NCI-H1930 (cell line): Measurements from ENCODE around the gene KIAA1549.
A peak's percentile ranks its signal among the peaks of the same experiment; 100 is the strongest.

Experiments
- DNase-seq, 2 experiments: peaks; one replicate each; lab custom pipeline; 2025; lab: John Stamatoyannopoulos, UW

Gene KIAA1549

GRCh38 chr7:138907201-138907847 lies 73.9 kb downstream of the KIAA1549 start:
- DNase-seq, result no peak

DNA sequence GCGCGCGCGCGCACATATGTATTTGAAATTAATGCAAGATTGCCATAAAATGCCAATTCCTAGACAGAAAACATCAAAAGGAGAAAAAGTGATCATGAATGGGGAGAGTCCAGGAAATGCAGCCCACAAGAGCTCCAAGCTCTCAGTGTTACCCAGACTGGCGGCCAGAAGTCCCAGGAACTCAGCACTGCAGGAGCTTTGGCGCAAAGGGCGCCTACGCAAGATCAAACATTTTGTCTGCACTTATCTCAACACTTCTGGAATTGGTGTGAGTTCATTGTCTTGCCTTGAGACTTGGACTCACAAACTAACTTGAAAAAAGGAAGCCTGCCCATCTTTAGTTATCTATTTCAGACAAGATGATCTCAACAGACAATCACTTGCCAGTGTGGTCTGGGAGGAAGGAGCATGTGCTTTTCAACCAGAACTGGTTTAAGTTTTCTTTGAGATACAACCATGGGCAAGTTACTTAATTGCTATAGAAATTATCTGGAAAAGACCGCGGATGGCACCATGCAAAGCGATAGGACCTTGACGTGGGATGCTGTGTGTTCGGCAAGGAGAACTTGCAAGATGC lies 77.2 kb downstream of the KIAA1549 start:
- no peak for DNase-seq

DNA sequence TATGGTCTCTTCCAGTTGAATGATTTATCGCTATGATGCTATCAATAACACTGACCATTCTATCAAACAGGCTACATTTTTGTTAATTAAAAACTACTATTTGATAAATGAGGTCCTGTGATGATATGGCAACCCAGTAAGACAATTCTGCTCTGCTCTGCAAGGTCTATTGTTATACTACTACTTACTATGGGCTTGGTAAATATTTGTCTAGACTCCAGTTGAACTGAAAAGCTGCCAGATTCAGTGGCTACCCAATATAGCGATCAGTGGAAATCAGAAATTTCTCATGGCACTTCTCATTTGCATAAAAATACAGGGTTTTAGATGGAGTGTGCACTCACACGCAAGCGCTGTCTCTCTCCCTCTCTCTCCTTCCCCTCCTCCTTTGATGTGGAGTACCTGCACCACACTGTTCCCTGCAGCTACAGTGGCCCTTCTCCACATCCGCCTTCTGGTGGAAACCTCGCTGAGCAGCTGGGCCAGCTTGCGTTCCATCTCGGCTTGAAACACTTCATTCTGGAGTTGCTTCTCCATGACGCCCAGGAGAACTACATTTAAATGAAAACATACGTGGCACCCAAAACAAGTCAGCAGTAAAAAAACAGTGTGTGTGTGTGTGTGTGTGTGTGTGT lies 77.9 kb downstream of the KIAA1549 start:
- DNase-seq, result no peak

DNA sequence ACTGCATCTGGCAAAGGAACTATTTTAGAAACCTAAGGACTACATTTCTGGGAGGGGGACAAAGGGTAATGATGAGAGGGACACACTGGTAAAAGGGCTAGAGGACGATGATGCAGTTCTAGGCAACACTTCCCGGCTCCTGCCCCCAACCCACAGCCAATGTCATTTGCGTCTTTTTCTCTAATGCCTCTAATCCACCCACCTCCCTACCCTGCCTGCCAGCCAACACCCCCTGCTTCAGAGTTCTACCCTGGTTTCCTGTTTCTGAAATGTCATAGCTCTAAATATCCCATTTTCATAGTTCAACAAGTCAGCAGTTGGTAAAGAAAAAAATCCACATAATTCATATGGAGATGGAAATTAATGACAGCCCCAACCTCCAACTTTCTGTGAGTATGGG lies 79.0 kb downstream of the KIAA1549 start:
- no peak for DNase-seq

DNA sequence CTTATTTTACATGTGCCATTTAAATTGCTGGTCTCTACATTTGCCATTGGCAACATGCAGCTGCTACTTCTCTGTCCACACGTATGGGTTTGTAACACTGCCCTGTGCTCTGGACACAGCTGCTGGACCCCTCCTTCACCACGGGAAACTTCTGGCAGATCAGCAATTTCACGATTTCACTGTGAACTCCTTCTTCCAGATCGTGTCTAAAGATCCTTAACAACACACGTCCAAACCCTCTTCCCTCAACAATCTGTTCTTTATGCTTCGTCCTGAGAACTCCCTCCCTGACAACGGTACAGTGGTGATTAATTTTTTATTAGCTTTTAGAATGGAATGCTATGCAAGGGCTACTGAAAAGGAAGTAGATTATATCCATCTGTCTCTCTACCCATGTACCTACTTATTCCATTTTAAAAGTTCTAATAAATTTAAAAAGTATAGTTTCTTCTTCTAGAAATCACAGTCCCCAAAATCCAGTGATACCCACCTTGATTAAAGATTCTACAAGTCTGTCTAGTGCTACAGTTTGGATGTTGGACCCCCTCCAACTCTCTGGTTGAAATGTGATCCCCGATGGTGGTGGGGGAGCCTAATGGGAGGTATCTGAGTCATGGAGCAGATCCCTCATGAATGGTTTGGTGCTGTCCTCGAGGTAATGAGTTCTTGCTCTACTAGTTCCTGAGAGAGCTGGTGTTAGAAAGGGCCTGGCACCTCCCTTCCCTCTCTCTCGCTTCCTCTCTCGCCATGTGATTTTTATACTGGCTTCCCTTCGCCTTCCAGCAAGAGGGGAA lies 81.0 kb downstream of the KIAA1549 start:
- no peak for DNase-seq

- DNase-seq, result no peak
Observed at GRCh38 chr7:138898802-138899201, 82.4 kb downstream of the KIAA1549 start.

- no peak for DNase-seq
Observed at GRCh38 chr7:138898255-138898654, 82.9 kb downstream of the KIAA1549 start.

DNA sequence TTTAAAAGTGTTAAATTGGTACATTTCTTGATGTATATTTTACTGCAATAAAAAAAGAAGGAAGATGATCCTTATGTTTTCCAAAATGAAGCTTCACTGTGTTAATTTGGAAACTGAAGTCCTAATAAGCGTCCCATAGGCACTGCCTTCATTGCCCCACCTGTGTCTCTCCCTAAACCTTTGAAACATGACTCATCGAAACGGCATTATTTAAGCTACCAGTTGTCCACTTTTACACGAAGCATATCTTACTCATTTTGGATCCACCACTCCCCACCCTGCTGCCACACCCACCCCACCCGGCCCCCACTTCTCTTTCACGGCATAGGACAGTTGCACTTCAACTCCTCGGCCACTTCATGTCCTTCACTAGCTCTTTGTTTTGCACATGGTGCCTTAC lies 85.5 kb downstream of the KIAA1549 start:
- DNase-seq, result no peak

DNA sequence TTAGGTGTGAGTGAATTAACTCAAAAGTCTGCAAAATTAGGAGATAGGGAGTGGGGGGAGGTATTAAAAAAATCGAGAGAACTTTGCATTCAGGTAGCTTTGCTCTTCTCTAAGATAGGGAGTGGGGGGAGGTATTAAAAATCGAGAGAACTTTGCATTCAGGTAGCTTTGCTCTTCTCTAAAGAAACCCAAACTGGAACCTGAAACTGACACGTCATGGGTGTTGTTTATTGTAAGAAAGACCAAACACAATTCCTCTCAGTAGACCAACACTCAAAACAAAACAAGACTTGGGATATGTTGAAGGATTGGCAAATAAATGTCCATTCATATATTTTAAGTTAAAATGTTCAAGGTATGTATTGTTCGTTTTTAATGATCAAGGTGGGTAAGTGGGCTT lies 87.9 kb downstream of the KIAA1549 start:
- no peak for DNase-seq

- no peak for DNase-seq
Observed at GRCh38 chr7:138892812-138893211, 88.4 kb downstream of the KIAA1549 start.

DNA sequence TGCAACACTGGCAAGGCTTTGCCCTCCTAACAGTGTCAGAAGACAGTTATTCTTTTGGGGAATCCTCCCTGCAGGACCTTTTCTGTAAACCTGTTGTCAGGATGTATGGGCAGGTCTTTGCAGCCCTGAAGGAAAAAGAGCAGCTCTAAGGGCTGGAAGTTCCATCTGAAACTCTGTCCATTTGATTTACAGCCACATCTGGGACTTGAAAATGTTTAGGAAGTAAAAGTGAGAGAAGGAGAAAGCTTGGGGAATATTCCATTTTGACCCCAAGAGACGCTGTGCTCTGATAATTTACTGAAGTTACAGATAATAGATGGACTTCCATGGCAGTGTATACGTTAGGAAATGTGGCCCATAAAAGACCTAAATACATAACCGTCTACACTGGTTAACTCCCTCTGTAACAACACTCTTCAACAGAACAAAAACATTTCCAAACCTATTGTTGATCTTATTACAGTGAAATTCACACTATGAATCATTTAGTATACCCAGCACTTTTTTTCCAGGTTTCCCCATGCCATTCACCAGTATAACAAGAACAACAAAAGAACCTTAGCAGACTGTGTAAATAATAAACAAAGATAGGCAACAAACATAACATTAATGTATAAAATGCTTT lies 89.1 kb downstream of the KIAA1549 start:
- DNase-seq, result peak in 1 of 2 experiments; percentile 48

DNA sequence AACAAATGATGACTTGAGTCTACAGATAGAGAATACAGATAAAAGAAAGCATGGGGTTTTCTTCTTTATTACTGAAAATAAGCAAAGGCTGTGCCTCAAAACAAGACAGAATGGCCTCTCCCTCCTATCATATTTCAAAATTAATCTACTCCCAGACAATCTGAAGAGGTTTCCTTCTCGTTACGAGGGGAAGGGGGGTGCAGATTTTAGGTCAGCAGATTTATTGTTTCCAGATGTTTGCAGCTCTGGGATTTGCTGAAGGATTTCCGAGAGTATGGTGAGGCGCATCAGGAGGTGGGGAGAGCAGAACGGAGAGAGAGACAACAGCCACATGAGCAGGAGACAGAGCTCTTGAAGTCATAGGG lies 89.8 kb downstream of the KIAA1549 start:
- DNase-seq, result no peak

DNA sequence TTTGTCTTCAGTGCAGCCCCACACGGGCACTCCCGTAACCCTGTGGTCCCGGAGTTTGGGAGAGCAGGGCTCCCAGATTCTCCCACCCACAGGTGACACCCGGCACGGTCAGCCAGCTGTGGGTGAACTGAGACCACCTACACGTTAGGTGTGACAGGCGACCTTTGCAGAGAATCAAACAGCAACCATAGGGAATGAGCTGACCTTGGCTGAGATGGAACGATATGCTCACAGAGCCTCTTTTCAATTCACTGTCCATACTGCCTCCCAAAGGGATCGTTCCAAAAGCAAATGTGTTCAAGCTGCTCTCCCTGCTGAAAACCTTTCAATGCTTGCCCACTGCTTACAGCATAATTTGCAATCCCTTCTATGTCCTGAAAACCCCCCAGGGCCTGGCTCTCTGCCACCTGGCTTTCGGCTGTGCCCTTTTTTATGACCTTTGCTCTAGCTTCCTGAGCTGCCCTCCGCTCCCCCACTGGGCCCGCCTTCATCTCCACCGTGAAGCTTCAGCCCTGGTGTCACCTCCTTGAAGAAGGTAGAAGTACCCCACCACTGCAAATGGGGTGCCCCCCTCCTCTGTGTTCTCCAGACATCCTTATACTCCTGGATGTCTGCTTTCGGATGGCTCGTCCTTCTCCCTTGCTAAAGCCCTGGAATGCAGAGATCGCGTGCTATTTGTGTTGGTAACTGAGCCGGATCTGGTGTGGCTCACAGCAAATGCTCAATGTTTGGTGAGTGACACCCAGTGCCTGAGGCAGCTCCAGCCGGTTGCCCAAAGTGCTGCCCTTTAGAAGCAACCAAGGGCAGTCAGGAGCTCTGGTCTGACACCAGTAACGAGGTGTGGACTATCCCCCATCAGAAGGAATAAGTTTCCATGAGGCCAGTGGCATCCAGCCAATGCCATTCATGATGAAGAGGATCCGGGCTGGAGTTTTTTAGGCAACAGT lies 90.4 kb downstream of the KIAA1549 start:
- DNase-seq, result no peak

DNA sequence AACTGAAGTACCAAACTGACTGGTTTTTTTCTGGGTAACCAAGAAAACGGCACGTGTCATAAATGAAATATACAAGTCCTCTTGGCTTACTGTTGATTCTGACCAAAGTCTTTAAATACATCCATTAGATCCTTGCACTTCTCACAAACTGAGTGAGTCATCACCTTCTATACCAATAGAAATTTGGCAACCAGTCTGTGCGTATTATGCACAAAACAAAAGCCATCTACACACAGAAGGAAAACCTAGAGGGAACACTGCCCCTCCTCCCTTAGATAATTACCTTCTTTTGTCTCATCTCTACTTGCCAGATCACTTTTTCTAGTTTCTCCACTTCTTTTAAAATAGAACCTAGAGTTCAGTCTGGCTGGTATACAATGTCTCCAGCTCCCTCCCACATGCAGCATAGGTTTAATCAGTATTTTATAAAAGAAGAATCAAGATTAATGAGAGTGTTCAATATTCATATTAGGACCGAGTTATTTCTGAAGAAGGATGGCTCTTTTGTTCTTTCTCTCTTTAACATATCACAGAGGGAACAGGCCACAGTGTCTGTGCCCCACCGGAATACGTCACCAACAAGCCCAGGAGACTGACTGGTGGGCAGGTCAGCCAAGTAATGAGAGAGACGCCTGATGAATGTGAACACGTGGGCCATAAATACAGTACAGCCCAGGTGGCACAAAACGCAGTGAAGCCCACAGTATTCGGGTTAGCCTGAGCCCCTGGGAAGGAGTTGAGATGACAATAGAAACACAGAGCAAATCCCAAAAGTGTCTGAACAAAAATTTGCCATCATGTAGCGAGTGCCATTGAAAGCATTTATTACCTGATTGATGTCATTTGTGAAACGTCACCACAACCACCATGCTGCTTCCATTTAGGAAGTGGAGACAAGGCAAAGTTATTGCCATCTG lies 91.3 kb downstream of the KIAA1549 start:
- DNase-seq, result peak in 1 of 2 experiments; percentile 30

- DNase-seq, result no peak
Observed at GRCh38 chr7:138887872-138888656, 93.1 kb downstream of the KIAA1549 start.

- DNase-seq, result no peak
Observed at GRCh38 chr7:138887085-138887710, 94.0 kb downstream of the KIAA1549 start.

DNA sequence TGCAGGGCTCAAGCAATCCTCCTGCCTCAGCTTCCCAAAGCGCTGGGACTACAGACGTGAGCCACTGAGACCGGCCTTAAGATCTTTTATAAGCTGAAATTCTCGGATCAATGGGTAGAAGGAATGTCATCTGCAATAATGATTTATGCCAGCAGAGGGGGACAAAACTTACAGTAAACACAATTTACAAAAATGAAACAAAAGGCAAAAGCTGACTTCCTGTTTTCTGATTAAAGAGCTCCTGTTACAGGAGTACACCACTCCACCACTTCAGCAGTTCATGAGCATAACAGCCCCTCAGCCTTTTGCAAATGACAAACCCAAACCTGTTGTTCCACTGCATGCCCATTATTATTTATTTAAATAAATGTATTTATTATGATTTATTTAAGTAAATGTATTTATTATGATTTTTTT lies 94.7 kb downstream of the KIAA1549 start:
- no peak for DNase-seq

- no peak for DNase-seq
Observed at GRCh38 chr7:138885383-138886147, 95.6 kb downstream of the KIAA1549 start.
